HG03520 (cell line): ENCODE measurements around the gene TPCN1.

Experiments used
- ATAC-seq: cut with Tn5 transposase; IDR thresholded peaks from one replicate; pipeline ENCODE4 v1.9.1; 2021; ENCODE audit warnings: mild to moderate bottlenecking, moderate library complexity; ENCODE audit not compliant: unreplicated experiment

Gene TPCN1

DNA sequence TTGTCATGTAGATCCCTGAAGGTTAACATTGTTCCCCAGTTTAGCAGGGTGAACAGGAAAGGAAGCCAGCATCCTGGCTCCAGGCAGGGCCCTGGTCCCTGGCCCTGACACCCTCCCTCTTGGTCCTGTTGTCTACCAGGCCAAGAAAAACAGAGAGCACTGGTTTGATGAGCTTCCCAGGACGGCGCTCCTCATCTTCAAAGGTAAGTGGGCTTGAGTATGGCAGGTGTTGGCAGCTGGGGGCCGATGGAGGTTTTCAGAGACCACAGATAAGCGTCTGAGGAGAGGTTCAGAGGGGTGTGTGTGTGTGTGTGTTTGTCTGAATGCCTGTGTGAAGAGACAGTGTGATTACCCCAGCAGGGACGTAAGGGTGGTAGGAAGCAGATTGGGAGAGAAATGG is 57.4 kb downstream of the TPCN1 start:
- no peak for ATAC-seq

DNA sequence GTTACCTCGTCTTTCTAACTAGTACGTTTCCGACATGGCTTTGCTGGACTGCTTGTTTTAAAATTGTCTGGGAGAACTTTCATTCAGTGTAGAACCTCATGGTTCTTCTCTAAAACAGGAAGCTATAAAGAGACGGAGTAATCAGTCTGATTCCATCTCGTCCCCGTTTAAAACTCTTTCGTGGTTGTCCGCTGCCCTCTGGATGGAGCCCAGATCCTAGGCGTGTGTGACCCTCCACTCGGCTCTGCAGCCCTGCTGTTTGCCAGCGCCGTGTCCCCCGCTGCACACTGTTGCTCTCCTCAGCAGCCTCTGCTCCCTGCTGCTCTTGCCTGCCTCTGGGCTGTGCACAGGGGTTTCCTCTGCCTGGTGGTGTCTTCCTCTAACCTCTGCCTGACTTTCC is 63.5 kb downstream of the TPCN1 start:
- no peak for ATAC-seq

GRCh38 chr12:113285679-113286610 is 64.7 kb downstream of the TPCN1 start:
- no peak for ATAC-seq

DNA sequence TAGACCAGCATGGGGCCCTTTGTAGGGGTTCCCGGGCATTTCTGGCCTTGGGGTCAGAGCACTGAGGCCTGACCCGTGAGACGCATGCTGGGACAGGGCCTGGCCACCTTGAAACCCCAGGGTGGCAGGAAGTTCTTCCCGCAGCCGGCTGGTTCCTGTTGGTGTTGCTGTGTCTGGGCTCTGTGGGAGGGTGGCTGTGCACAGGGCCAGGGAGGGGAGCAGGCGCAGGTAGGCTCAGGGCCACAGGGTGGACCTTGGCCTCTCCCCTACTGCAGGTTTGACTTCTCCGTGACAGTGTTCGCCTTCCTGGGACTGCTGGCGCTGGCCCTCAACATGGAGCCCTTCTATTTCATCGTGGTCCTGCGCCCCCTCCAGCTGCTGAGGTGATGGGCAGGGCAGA is 65.4 kb downstream of the TPCN1 start:
- ATAC-seq, result no peak

DNA sequence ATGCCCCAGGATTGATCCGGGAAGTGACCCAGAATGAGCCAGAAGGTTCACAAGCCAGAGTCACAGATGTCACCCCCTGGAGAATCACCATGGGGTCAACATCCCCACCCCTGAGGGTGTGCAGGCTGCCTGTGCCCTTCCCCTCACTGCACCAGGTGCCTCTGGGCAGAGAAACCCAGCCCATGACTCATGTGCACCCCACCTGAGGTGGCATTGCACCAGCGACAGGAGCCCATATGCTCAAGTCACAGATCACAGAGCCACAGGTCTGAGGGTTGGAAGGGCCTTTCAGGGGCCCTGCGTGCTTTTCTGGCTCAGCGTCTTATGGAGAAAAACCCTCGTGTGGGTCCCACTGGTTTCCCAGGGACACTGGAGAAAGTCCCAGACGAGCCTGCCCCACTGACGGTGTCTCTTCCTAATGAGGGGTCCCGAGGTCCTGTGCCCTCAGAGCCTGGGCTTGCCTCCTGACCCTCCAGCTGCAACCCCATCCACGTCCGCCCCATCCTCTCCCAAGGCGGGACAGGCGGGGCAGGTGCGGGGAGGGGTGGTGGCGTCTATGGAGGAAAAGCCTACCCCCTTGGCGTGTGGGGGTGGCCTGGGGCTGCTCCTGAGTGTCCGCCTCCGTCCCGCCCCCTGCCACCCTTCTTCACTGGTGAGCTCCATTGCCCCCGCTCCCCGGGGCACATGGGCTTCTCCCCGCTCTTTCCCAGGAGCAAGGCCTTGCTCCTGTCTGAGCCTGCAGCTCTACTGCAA is 66.1 kb downstream of the TPCN1 start:
- ATAC-seq, result no peak

- ATAC-seq, result no peak
These were observed 66.6 kb downstream of the TPCN1 start for GRCh38 chr12:113287899-113288282.

- no peak for ATAC-seq
These were observed 68.1 kb downstream of the TPCN1 start for GRCh38 chr12:113289361-113289760.

- no peak for ATAC-seq
These were observed 69.2 kb downstream of the TPCN1 start for GRCh38 chr12:113290506-113290905.

- no peak for ATAC-seq
These were observed 70.3 kb downstream of the TPCN1 start for GRCh38 chr12:113291586-113291985.

DNA sequence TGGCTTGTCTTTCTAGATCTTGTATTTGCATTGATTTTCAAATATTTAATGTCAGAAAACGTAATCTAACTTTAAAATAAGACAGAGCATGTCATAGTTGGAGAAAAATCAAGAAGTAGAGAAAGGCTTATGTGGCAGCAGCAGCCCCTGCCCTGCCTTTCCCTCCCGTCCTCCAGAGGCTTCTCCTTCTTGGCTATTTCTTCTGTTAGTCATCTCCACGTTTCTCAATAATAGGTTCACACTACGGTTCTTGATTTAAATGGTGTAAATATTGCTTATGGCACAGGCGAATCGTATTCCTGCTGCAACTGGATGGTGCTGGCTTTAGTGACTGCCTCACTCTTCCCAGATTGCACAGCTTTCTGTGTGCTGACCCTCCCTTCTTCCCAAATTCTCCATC is 70.8 kb downstream of the TPCN1 start:
- ATAC-seq, result no peak

- no peak for ATAC-seq
These were observed 71.3 kb downstream of the TPCN1 start for GRCh38 chr12:113292547-113292946.

DNA sequence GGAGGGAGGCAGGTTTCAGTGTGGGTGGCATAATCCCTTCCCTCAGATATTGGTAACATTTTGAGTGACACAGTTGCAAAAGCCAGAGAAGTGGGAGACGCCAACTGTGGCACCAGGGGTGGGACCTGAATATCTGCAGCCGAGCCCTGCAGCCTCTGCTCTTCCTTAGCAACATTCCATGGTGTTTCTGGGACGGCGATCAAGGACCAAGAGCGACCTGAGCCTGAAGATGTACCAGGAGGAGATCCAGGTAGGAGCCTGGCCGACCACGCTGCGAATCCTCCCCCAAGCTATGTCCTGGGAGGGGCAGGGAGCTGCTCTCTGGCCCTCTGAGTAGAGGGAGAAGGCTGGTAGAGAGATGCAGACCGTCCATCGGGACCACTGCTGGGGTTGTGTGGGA is 71.8 kb downstream of the TPCN1 start:
- ATAC-seq, result no peak

- no peak for ATAC-seq
These were observed 74.8 kb downstream of the TPCN1 start for GRCh38 chr12:113295886-113296556.

DNA sequence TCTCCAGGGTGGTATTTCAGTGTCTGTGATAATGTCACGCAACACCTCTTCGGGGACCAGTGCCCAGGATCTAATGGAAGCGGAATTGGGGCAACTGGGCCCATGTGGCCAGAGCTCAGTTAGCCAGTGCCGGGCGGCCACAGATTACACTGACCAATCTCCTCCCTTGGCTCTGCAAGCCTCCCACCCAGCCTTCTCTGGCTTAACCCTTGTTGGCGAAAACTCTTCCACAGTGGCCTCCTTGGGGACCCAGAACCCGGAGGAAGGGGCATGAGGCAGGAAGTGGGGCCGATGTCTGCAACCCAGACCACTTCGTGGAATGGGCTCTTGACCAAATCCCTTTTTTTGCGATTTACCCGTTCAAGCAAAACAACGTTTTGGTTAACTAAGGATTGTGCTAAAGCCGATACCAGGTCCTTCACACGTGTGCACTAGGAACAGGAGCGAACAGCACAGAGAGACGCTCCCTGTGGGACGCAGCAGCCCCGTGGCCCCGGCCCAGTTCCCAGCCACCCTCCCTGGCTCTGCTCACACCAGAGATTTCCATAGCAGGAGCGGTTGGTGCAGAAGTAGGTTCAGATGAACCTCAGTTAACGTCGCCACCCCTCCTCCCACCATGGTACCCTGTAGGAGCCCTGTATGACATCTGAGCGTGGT is 75.4 kb downstream of the TPCN1 start:
- ATAC-seq, result no peak

GRCh38 chr12:113297214-113297587 is 75.9 kb downstream of the TPCN1 start:
- no peak for ATAC-seq

- ATAC-seq, result no peak
These were observed 76.6 kb downstream of the TPCN1 start for GRCh38 chr12:113297621-113298471.

- no peak for ATAC-seq
These were observed 77.2 kb downstream of the TPCN1 start for GRCh38 chr12:113298472-113298817.

DNA sequence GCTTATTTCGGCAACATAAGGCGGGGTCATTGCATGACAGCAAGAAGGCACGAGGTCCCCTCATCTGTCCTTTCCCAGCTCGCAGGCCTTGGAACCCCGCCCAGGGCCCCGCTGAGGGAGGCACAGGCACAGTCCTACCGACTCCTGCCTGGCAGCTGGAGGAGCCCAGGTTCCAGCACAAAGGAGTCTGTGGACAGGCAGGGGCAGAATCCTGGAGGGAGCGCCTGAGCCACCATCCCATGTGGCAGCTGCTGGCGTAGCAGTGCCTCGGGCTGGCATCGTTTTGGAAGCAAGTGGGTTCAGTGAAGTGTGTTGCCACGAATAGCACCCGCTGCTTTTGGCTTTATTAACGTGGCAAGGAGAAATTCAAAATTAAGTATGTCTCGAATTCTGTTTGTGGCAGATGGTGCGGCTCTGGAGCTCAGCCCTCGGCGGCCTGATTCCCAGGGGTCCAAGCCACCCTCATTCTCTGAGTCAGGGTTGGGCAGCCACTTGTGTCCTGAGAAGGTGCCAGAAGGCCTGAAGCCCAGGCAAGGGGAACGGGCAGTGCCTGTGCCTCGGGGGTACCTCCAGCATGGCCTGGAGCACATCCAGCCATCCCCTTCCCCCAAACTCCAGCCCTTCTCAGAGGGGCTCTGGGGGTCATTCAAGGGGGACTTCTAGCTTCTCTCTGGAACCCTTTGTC is 77.7 kb downstream of the TPCN1 start:
- ATAC-seq, result no peak

GRCh38 chr12:113299619-113300237 is 78.5 kb downstream of the TPCN1 start:
- no peak for ATAC-seq
